Kasumi-1 (cell line): ENCODE data around the gene CAPN5.
A peak's percentile ranks its signal among the peaks of the same experiment; 100 is the strongest.
"Not testable (repeated sequence)": the region's sequence is repeated elsewhere in the genome, so short reads cannot be mapped to it uniquely, and the experiment has no call there.

Source experiments
- DNase-seq, 2 experiments: peaks; one replicate each; lab custom pipeline; 2025; lab: John Stamatoyannopoulos, UW

The CAPN5 gene

DNA sequence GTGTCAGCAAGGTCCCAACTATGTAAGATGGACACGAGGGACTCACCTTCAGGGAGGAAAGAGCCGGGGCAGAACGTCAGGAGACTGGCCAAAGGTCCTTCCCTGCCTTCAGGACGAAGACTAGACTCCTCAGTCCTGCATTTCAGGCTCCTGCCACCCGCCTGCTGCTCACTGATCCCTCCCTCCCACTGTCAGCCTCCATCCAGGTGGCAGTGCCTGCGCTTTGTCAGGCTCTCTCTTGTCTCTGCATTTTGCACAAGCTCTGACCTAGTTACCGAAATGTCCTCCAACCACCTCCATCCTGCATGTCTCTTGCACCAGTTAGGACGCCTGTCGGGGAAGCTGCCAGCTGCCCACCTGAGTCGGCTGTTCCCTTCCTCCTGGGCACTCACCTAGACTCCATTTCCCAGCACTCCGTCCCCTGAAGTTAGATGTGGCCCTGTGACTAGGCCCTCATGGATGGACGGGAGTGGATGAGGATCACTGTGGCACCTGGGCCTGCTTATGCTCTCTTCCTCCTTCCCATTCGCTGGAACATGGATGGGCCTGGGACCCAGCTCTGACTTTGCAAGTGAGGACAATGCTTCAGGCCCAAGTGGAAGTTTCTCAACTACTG lies 24.6 kb upstream of the CAPN5 start:
- DNase-seq = no peak

- no peak for DNase-seq
Measured at GRCh38 chr11:77044356-77044755, 22.4 kb upstream of the CAPN5 start.

DNA sequence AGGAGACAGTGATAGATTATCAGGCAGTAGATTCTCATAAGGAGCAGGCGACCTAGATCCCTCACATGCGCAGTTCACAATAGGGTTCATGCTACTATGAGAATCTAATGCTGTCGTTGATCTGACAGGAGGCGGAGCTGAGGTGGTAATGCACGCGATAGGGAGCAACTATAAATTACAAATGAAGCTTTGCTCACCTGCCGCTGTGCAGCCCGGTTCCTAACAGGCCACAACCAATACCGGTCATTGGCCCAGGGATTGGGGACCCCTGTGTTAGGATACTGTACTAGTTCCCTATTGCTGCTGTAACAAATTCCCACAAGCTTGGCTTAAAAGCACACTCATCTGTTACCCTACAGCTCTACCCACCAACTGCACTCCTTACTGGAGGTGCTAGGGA lies 21.9 kb upstream of the CAPN5 start:
- no peak for DNase-seq

DNA sequence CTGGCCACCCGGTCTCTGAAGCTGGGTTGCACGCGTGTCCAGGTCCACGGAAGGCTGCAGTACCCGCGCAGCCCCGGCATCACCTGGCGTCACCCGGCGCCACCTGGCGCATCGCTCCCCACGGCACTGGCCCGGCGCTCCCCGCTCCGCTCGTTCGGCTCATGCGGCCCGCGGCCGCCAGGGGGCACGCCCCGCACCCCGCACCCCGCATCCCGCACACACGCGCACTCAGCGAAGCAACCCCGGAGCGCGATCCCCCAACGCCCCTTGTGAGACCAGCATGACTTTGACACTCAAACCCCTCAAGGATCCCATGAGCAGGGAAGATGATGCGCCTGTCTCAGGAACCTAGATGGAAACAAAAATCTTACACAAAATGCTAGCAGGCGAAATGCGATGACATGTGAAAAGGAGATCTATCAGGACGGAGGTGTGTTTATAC lies 20.7 kb upstream of the CAPN5 start:
- DNase-seq = peak; percentile 31 to 37

DNA sequence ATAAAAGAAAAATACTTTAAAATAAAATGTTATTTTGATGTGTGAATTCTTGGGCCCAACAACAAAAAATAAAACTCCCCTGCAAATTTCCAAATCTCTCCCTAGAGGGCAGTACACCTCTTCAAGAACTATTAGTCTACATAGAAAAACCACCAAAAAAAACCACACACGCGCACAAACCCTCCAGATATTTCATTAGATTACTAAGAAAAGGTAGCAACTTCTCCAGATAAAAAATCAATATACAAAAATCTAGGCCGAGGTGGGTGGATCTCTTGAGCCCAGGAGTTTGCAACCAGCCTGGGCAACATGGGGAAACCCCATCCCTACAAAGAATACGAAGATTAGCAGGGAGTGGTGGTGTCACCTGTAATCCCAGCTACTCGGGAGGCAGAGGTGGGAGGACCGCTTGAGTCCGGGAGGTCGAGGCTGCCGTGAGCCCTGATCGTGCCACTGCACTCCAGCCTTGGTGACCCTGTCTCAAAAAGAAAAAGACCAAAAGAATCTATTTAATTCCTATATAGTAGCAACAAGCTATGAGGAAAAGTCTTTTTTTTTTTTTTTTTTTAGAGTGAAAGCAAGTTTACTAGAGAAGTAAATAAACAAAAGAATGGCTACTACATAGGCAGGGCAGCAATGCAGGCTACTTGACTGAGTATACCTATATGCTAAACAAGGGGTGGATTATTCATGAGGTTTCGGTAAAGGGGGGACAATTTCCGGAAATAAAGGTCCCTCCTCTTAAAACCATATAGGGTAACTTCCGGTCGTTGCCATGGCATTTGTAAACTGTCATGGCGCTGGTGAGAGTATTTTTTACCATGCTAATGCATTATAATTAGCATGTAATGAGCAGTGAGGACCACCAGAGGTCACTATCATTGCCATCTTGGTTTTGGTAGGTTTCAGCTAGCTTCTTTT lies 19.5 kb upstream of the CAPN5 start:
- peak; percentile 90 to 91 for DNase-seq

- DNase-seq = not testable (repeated sequence)
Measured at GRCh38 chr11:77047928-77048446, 18.8 kb upstream of the CAPN5 start.

DNA sequence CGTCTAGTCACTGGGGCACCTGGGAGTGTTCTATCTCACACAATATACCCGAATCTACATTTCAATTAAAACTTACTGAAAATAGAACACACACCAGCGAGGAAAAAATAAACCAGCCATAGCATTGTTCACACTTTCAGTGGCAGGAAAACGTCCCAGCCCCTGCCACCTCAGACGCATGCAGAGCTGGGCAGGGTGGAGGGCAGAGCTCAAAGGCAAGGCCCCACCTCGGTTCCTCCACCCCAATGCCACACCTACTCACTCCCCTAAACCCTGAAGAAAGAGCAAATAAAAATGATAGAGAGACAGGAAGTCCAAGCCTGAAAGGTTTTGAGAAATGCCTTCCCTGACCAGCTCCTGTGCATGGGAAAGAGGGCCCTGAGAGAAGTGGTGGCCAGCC lies 17.7 kb upstream of the CAPN5 start:
- no peak for DNase-seq

GRCh38 chr11:77051511-77051910 lies 15.3 kb upstream of the CAPN5 start:
- no peak for DNase-seq

DNA sequence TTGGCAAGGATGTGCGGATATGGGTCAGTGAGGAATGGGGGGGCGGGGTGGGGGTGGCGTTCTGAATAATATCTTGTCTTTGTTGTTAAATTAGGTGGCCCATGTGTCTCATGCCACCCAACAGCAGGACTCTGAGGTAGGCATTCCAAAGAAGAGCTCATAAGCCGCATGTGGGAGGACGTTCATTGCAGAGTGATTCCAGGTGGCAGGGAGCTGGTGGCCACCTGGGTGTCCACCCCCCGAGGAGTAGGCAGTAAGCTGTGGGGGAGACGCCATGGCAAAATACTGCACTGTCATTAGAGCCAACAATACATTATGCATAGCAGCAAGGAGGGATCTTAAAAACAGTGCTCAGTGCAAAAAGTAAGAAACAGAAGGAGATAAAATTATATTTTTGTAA lies 14.3 kb upstream of the CAPN5 start:
- no peak for DNase-seq

- DNase-seq = no peak
Measured at GRCh38 chr11:77053217-77054015, 13.4 kb upstream of the CAPN5 start.

DNA sequence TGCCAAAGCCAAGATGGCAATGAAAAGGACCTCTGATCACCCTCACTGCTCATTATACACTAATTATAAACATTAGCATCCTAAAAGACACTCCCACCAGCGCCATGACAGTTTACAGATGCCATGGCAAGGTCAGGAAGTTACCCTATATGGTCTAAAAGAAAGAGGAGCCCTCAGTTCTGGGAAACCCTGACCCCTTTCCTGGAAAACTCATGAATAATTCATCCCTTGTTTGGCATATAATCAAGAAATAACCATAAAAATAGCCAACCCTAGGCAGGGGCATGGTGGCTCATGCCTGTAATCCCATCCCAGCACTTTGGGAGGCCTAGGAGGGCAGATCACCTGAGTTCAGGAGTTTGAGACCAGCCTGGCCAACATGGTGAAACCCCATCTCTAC lies 12.7 kb upstream of the CAPN5 start:
- no peak for DNase-seq

- no peak for DNase-seq
Measured at GRCh38 chr11:77055101-77055561, 11.6 kb upstream of the CAPN5 start.

GRCh38 chr11:77055913-77056312 lies 10.9 kb upstream of the CAPN5 start:
- no peak for DNase-seq

DNA sequence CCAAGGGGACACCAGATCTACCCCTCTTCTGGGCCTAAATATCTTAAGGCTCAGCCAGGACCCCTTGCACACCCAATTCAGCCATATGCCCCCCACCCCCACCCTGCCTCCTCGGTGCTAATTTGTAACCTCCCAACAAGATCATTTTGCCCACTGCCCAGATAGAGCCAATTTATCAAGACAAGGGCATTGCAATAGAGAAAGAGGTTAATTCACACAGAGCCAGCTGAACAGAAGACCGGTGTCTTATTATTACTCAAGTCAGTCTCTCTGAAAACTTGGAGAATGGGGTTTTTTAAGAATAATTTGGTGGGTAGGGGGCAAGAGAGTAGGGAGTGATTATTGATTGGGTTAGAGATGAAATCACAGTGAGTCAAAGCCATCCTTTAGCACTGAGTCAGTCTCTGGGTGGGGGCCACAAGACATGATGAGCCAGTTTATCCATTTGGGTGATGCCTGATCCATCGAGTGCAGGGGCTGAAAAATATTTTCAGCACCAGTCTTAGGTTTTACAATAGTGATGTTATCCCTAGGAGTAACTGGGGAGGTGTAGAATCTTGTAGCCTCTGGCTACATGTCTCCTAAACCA lies 9.9 kb upstream of the CAPN5 start:
- no peak for DNase-seq

DNA sequence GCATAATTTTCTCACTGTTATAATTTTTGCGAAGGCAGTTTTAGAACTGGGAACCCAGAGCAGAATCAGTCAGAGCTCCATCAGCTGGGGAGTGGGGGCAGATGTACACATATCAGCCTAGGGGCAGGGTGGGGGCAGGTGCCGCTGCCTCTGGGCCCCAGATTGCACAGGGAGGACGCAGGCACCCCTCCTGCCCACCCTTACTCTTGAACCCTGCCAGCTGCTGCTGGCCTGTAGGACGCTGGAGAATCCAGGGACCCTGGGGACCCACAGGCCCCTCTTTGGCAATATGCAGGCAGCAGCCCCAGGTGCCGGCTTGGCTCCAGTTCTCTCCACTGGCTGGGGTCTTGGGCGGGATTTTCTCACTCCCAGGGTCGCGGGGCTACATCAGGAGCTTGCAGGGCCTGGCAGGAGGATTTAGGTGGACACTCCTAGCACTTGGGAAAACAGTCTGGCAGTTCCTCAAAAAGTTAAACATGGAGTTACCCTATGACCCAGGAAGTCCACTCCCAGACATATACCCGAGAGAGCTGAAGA lies 8.8 kb upstream of the CAPN5 start:
- DNase-seq = no peak

- DNase-seq = no peak
Measured at GRCh38 chr11:77058900-77059299, 7.9 kb upstream of the CAPN5 start.

GRCh38 chr11:77059806-77060205 lies 7.0 kb upstream of the CAPN5 start:
- DNase-seq = no peak

- DNase-seq = no peak
Measured at GRCh38 chr11:77060234-77060633, 6.5 kb upstream of the CAPN5 start.

- DNase-seq = not testable (repeated sequence)
Measured at GRCh38 chr11:77061258-77061657, 5.5 kb upstream of the CAPN5 start.

- no peak for DNase-seq
Measured at GRCh38 chr11:77062924-77063323, 3.8 kb upstream of the CAPN5 start.

- no peak for DNase-seq
Measured at GRCh38 chr11:77063407-77063806, 3.4 kb upstream of the CAPN5 start.

- no peak for DNase-seq
Measured at GRCh38 chr11:77063861-77064260, 2.9 kb upstream of the CAPN5 start.
